Brain microvascular endothelial cell (primary cell): Measurements from ENCODE around the gene TTLL12.
A peak's percentile ranks its signal among the peaks of the same experiment; 100 is the strongest.

Source experiments
- DNase-seq: peaks from one replicate; pipeline ENCODE4 v3.0.0-alpha.2; 2020
- H3K27ac ChIP-seq: fragments of 250-450 bp; sonication (Bioruptor Pico); 2 replicates; pipeline ENCODE4 v1.5.1; 2020; ENCODE audit warnings: mild to moderate bottlenecking, moderate library complexity
- H3K27me3 ChIP-seq: fragments of 250-450 bp; sonication (Bioruptor Pico); replicated peaks from 2 replicates; pipeline ENCODE4 v1.5.1; 2020; ENCODE audit warnings: mild to moderate bottlenecking
- H3K36me3 ChIP-seq: fragments of 250-450 bp; sonication (Bioruptor Pico); replicated peaks from 2 replicates; pipeline ENCODE4 v1.5.1; 2020; ENCODE audit warnings: mild to moderate bottlenecking
- H3K4me3 ChIP-seq: 2 replicates; pipeline ENCODE4 v1.5.1; 2011; ENCODE audit warnings: low read depth, mild to moderate bottlenecking, control low read depth, low read length, moderate library complexity
- in situ Hi-C: cut with HindIII; loops from 2 replicates; pipeline ENCODE4 v1.10.0; 2017; ENCODE audit warnings: low sequenced_read_pairs, low pct_ligation_motif_present
- TF ChIP-seq, protein P1 (sequence below): IDR thresholded peaks from 2 replicates; pipeline ENCODE4 v1.5.1; 2011; ENCODE audit warnings: low read depth, mild to moderate bottlenecking, moderate library complexity, low read length, control low read depth, inconsistent platforms; ENCODE audit errors: missing control alignments

The TTLL12 gene

DNA sequence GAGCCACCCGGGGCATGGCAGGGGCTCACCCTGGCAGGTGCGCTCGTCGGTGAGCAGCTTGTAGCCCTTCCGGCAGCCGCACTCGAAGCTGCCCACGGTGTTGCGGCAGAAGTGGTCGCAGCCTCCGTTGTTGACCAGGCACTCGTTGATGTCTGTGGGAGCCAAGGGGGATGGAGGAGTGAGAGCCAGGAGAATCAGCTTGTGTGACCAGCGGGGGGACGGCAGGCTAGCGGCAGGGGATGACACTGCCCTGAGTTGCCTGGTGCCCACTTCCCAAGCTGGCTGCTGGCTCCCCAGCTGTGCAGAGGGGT, 44.7 kb upstream of the TTLL12 start:
- peaks cover 21% of the 10 kb centered on the region for H3K27me3 ChIP-seq
- in situ Hi-C loops, result no loop called here
- DNase-seq, result no peak

DNA sequence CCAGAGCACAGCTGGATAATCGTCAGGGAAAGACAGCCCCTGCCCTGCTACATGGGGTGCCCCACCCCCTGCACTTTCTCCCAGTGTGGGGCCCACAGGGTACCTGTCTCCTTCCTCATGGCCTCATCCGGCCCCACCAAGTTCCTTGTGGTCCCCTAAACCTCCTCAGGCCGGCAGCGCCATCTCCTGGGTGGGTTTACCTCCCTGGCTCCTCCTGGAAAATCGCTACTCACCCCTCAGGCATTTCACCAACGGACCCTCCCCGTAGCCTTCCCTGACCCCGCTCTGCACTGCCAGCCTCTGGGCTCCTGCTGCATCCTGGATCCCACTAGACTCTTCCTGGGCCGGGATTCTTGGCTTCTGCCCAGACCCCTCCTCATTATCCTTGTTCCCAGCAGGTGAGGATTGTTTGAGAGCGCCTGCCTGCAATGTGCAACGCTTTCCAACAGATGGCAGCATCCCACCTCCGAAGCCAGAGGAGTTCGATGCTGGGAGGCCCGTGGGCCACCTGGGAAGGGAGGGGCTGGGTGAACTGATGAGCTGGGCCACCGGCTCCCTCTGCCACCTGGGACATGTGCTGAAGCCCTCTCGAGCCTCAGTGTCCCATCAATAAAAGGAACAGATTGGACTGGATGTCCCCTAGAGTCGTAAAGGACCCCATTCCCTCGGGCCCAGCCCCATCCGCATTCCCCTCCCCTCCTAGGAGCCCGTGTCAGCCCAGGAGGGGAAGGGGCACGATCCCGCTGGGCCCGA, 44.2 kb upstream of the TTLL12 start:
- peaks cover 19% of the 10 kb centered on the region for H3K27me3 ChIP-seq
- no peak overlapping the region for H3K27ac ChIP-seq
- peak; percentile 24 for DNase-seq
- TF ChIP-seq, protein P1, sequence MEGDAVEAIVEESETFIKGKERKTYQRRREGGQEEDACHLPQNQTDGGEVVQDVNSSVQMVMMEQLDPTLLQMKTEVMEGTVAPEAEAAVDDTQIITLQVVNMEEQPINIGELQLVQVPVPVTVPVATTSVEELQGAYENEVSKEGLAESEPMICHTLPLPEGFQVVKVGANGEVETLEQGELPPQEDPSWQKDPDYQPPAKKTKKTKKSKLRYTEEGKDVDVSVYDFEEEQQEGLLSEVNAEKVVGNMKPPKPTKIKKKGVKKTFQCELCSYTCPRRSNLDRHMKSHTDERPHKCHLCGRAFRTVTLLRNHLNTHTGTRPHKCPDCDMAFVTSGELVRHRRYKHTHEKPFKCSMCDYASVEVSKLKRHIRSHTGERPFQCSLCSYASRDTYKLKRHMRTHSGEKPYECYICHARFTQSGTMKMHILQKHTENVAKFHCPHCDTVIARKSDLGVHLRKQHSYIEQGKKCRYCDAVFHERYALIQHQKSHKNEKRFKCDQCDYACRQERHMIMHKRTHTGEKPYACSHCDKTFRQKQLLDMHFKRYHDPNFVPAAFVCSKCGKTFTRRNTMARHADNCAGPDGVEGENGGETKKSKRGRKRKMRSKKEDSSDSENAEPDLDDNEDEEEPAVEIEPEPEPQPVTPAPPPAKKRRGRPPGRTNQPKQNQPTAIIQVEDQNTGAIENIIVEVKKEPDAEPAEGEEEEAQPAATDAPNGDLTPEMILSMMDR, result peak; percentile 91
- H3K4me3 ChIP-seq, result no peak overlapping the region
- no peaks in the 10 kb centered on the region for H3K36me3 ChIP-seq
- in situ Hi-C loops, result no loop called here

More for the DNA sequence above, 44.7 kb upstream of the TTLL12 start:
- H3K36me3 ChIP-seq, result no peaks in the 10 kb centered on the region
- H3K27ac ChIP-seq, result no peak overlapping the region
- H3K4me3 ChIP-seq, result no peak overlapping the region
- TF ChIP-seq, protein P1, result no peak

DNA sequence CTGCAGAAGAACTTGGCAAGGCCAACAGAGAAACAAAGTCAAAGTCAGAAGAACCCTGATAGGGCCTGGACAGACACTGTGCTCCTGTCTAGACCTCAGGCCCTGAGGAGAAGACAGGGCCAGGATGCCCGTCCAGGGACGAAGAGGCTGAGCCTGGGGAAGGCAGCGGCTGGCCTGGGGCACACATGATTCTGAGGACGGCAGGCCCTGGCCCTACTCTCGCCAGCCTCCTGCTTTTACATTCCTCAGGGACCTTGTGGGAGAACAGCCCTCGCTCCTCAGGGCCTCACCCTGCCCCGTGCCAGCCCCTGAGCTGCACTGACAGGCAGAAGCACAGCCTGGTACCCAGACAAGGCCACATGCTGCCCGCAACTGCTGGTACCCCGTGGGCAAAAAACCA, 43.6 kb upstream of the TTLL12 start:
- H3K4me3 ChIP-seq, result no peak overlapping the region
- in situ Hi-C loops, result no loop called here
- TF ChIP-seq, protein P1, result no peak
- H3K27me3 ChIP-seq, result peaks cover 15% of the 10 kb centered on the region
- no peak for DNase-seq
- no peaks in the 10 kb centered on the region for H3K36me3 ChIP-seq
- no peak overlapping the region for H3K27ac ChIP-seq

DNA sequence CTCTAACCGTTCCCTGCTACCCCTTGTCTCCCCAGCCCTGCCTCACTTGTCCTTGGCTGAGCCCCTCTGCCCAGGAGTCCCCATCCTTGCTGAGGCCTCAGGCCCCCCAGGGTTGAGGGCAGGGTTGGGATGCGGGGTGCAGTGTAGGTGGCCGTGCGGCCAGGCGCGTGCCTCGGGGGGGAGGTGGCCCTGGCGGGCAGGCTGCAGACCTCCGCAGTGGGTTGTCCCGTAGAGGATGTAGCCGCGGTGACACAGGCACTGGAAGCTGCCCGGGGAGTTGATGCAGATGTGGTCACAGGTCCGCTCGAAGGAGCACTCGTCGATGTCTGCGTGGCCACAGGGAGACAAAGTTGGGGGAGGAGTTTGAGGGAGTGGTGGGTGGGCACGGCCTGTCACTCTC, 41.9 kb upstream of the TTLL12 start:
- Histone ChIP-seq H3K27ac (no peak overlapping the region), H3K27me3 (peaks cover 15% of the 10 kb centered on the region), H3K36me3 (no peaks in the 10 kb centered on the region), H3K4me3 (no peak overlapping the region)
- DNase-seq, result no peak
- in situ Hi-C loops, result no loop called here
- TF ChIP-seq, protein P1, result no peak

DNA sequence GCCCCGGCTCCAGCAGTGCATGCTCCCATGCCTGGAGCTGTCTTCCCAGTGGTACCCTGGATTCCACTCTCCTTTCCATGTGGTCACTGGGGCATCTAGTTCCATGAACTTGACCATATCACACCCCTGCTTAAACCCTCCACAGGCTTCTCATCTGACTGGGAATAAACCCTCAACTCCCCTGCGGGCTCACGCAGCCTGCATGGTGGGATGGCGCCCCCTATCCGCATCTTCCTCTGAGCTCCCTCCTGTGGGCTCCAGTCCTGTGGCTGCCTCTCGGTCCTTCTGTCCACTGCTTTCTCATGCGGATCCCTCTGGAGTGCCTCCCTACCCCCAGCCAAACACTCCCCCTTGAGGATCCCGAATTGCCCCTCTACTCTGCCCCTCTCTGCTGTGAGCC, 41.4 kb upstream of the TTLL12 start:
- TF ChIP-seq, protein P1, result peak; percentile 71
- no peak overlapping the region for H3K4me3 ChIP-seq
- DNase-seq, result peak; percentile 25
- H3K27me3 ChIP-seq, result peaks cover 12% of the 10 kb centered on the region
- no peak overlapping the region for H3K27ac ChIP-seq
- in situ Hi-C loops, result no loop called here
- H3K36me3 ChIP-seq, result no peaks in the 10 kb centered on the region

DNA sequence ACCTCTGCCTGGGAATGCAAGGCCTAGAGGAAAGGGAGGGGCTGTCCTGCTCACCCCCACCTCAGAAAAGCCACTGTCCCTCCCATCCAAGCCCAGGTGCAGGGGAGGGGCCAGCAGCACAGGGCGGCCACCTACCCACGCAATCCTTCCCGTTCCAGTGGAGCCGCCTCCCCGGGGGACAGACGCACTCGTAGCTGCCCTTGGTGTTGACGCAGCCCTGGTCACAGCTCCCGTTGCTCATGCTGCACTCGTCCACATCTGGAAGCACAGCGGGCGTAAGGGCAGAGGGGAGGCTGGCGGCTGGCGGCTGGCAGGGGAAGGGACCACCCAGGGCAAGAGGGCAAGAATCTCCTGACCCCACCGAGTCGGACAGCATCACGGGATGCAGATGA, 40.3 kb upstream of the TTLL12 start:
- no peak overlapping the region for H3K4me3 ChIP-seq
- H3K27me3 ChIP-seq, result peaks cover 8% of the 10 kb centered on the region
- H3K27ac ChIP-seq, result no peak overlapping the region
- in situ Hi-C loops, result no loop called here
- H3K36me3 ChIP-seq, result no peaks in the 10 kb centered on the region
- TF ChIP-seq, protein P1, result no peak
- peak; percentile 31 for DNase-seq
